ENCODE data around the gene LRG1. TPM values are rescaled to one million over a fixed set of nuclear protein-coding genes. Genes with fewer than 3 reads are reported as not detected.

LRG1 gene
- total and polyA plus RNA-seq, 2 experiments from 2014 or later: 0.21 to 0.45 TPM

DNA sequence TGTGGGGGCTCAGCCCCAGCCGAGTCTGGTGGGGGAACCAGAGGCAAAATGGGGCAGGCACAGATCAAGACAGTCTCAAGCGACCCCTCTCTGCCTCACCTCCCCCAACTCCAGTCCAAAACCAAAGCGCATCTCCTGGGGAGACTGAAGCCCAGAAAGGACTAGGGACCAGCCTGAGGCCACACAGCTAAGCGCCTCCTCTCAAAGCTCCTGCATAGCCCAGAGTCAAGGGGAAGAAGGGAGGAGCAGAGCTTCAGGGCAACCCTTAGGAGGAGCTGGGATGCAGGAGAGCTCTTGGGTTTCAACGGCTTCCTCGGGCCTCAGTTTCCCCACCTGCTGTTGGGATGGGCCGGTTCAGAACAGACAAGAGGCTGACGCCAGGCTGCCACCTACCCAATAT lies 39.6 kb upstream of the LRG1 start (continued):
- TF ChIP-seq, protein P1, sequence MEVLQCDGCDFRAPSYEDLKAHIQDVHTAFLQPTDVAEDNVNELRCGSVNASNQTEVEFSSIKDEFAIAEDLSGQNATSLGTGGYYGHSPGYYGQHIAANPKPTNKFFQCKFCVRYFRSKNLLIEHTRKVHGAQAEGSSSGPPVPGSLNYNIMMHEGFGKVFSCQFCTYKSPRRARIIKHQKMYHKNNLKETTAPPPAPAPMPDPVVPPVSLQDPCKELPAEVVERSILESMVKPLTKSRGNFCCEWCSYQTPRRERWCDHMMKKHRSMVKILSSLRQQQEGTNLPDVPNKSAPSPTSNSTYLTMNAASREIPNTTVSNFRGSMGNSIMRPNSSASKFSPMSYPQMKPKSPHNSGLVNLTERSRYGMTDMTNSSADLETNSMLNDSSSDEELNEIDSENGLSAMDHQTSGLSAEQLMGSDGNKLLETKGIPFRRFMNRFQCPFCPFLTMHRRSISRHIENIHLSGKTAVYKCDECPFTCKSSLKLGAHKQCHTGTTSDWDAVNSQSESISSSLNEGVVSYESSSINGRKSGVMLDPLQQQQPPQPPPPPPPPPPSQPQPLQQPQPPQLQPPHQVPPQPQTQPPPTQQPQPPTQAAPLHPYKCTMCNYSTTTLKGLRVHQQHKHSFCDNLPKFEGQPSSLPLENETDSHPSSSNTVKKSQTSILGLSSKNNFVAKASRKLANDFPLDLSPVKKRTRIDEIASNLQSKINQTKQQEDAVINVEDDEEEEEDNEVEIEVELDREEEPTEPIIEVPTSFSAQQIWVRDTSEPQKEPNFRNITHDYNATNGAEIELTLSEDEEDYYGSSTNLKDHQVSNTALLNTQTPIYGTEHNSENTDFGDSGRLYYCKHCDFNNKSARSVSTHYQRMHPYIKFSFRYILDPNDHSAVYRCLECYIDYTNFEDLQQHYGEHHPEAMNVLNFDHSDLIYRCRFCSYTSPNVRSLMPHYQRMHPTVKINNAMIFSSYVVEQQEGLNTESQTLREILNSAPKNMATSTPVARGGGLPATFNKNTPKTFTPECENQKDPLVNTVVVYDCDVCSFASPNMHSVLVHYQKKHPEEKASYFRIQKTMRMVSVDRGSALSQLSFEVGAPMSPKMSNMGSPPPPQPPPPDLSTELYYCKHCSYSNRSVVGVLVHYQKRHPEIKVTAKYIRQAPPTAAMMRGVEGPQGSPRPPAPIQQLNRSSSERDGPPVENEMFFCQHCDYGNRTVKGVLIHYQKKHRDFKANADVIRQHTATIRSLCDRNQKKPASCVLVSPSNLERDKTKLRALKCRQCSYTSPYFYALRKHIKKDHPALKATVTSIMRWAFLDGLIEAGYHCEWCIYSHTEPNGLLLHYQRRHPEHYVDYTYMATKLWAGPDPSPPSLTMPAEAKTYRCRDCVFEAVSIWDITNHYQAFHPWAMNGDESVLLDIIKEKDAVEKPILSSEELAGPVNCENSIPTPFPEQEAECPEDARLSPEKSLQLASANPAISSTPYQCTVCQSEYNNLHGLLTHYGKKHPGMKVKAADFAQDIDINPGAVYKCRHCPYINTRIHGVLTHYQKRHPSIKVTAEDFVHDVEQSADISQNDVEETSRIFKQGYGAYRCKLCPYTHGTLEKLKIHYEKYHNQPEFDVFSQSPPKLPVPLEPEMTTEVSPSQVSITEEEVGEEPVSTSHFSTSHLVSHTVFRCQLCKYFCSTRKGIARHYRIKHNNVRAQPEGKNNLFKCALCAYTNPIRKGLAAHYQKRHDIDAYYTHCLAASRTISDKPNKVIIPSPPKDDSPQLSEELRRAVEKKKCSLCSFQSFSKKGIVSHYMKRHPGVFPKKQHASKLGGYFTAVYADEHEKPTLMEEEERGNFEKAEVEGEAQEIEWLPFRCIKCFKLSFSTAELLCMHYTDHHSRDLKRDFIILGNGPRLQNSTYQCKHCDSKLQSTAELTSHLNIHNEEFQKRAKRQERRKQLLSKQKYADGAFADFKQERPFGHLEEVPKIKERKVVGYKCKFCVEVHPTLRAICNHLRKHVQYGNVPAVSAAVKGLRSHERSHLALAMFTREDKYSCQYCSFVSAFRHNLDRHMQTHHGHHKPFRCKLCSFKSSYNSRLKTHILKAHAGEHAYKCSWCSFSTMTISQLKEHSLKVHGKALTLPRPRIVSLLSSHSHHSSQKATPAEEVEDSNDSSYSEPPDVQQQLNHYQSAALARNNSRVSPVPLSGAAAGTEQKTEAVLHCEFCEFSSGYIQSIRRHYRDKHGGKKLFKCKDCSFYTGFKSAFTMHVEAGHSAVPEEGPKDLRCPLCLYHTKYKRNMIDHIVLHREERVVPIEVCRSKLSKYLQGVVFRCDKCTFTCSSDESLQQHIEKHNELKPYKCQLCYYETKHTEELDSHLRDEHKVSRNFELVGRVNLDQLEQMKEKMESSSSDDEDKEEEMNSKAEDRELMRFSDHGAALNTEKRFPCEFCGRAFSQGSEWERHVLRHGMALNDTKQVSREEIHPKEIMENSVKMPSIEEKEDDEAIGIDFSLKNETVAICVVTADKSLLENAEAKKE (CRISPR knock-in tag; IDR thresholded peaks at IDR 0.05): no peak

- DNase-seq (ENCODE audit: low spot score) (no peak), ATAC-seq (no peak)
- Mint-ChIP-seq H3K4me1 (peaks cover 28% of the 10 kb centered on the region), H3K9me3 (no peaks in the 10 kb centered on the region), H3K36me3 (ENCODE audit: low read depth) (no peaks in the 10 kb centered on the region), H3K4me3 (no peak overlapping the region; the same call in 2 of the 3 replicates), H3K27ac (no peak overlapping the region), H3K27me3 (ENCODE audit: insufficient read depth, low read depth, poor library complexity) (peaks cover 25% of the 10 kb centered on the region)
- H3K4me1 ChIP-seq (ENCODE audit: insufficient read depth): peaks cover 24% of the 10 kb centered on the region
- H3K79me2 ChIP-seq (replicated peaks; ENCODE audit: insufficient read depth): peaks cover 26% of the 10 kb centered on the region
- peaks cover 8% of the 10 kb centered on the region; the same call in 1 of the 2 replicates for H4K20me1 ChIP-seq (replicated peaks; ENCODE audit: insufficient read depth)
- no peaks in the 10 kb centered on the region for H3K9me2 ChIP-seq (ENCODE audit: insufficient read depth)
- no peak overlapping the region for H3K4me2 ChIP-seq
- TF ChIP-seq ZNF331 (CRISPR knock-in tag; IDR thresholded peaks at IDR 0.05; ENCODE audit: low read depth) (no peak), JUNB (IDR thresholded peaks at IDR 0.05; ENCODE audit: unreplicated experiment) (no peak), CREB1 (CRISPR knock-in tag; IDR thresholded peaks at IDR 0.05; ENCODE audit: low read depth) (no peak), EZH2 (IDR thresholded peaks at IDR 0.05; ENCODE audit: low read depth, unreplicated experiment) (no peak), STAT1 (IDR thresholded peaks at IDR 0.05; ENCODE audit: unreplicated experiment) (no peak), NANOG (IDR thresholded peaks at IDR 0.05; ENCODE audit: borderline replicate concordance) (no peak), ZNF114 (CRISPR knock-in tag; IDR thresholded peaks at IDR 0.05) (no peak)
- TF ChIP-seq, protein P1 (CRISPR knock-in tag; IDR thresholded peaks at IDR 0.05): no peak
- peaks cover 19% of the 10 kb centered on the region for H3K27me3 ChIP-seq (ENCODE audit: insufficient read depth)
- no peak overlapping the region for H2AFZ ChIP-seq
- H3K27ac ChIP-seq (ENCODE audit: low read depth): no peak overlapping the region
- no peak overlapping the region for H3K4me3 ChIP-seq
- no peaks in the 10 kb centered on the region for H3K36me3 ChIP-seq (ENCODE audit: insufficient read depth)
- peaks cover 27% of the 10 kb centered on the region for H3F3A ChIP-seq (replicated peaks; ENCODE audit: low read depth)
Observed at GRCh38 chr19:4578552-4579248, 38.9 kb upstream of the LRG1 start.

Data from GM23338 (cell line).